BLaER1 (cell line): Measurements from ENCODE around the gene TPM2.

Source experiments
- H3K27ac ChIP-seq: shearing (Covaris generic); formaldehyde crosslinking; 2 replicates; pipeline ENCODE4 v1.8.1; 2022
- H3K27me3 ChIP-seq: shearing (Covaris generic); formaldehyde crosslinking; 2 replicates; pipeline ENCODE4 v1.8.1; 2022
- H3K36me3 ChIP-seq: shearing (Covaris generic); formaldehyde crosslinking; 2 replicates; pipeline ENCODE4 v1.8.1; 2022
- H3K4me1 ChIP-seq: shearing (Covaris generic); formaldehyde crosslinking; 2 replicates; pipeline ENCODE4 v1.8.1; 2022
- H3K4me2 ChIP-seq: shearing (Covaris generic); formaldehyde crosslinking; 2 replicates; pipeline ENCODE4 v1.8.1; 2022
- H3K4me3 ChIP-seq: shearing (Covaris generic); formaldehyde crosslinking; 2 replicates; pipeline ENCODE4 v1.8.1; 2022
- H3K9ac ChIP-seq: shearing (Covaris generic); formaldehyde crosslinking; 2 replicates; pipeline ENCODE4 v1.8.1; 2022
- H3K9me3 ChIP-seq: shearing (Covaris generic); formaldehyde crosslinking; 2 replicates; pipeline ENCODE4 v1.8.1; 2022
- H4K20me1 ChIP-seq: shearing (Covaris generic); formaldehyde crosslinking; 2 replicates; pipeline ENCODE4 v1.8.1; 2022
- Cebpa-rat ChIP-seq: shearing (Covaris generic); IDR thresholded peaks from 2 replicates; pipeline ENCODE4 v1.8.1; 2022

Gene TPM2

GRCh38 chr9:35687306-35687705 lies 2.4 kb downstream of the TPM2 start:
- no peak overlapping the region for H3K9ac ChIP-seq
- H3K27ac ChIP-seq: no peak overlapping the region
- H3K36me3 ChIP-seq: peaks cover 36% of the 10 kb centered on the region
- no peak overlapping the region for H3K4me3 ChIP-seq
- H3K4me1 ChIP-seq: peaks cover 48% of the 10 kb centered on the region
- H3K27me3 ChIP-seq: no peaks in the 10 kb centered on the region
- H4K20me1 ChIP-seq: no peaks in the 10 kb centered on the region
- no peak for TF ChIP-seq Cebpa-rat
- H3K4me2 ChIP-seq: peak overlapping the region; percentile 93
- no peaks in the 10 kb centered on the region for H3K9me3 ChIP-seq

GRCh38 chr9:35686222-35687203 lies 3.2 kb downstream of the TPM2 start:
- no peak for TF ChIP-seq Cebpa-rat
- H3K4me1 ChIP-seq: peaks cover 47% of the 10 kb centered on the region
- no peaks in the 10 kb centered on the region for H3K27me3 ChIP-seq
- H3K4me3 ChIP-seq: no peak overlapping the region
- H4K20me1 ChIP-seq: no peaks in the 10 kb centered on the region
- no peak overlapping the region for H3K9ac ChIP-seq
- H3K36me3 ChIP-seq: peaks cover 43% of the 10 kb centered on the region
- no peaks in the 10 kb centered on the region for H3K9me3 ChIP-seq
- no peak overlapping the region for H3K27ac ChIP-seq
- peak overlapping the region; percentile 93; the same call in 1 of the 2 replicates for H3K4me2 ChIP-seq

- Histone ChIP-seq H3K27ac (no peak overlapping the region), H3K4me2 (no peak overlapping the region), H3K4me1 (peaks cover 41% of the 10 kb centered on the region), H3K9ac (no peak overlapping the region), H3K27me3 (no peaks in the 10 kb centered on the region), H3K9me3 (no peaks in the 10 kb centered on the region), H3K36me3 (peaks cover 43% of the 10 kb centered on the region), H3K4me3 (no peak overlapping the region), H4K20me1 (no peaks in the 10 kb centered on the region)
- no peak for TF ChIP-seq Cebpa-rat
These were observed 4.2 kb downstream of the TPM2 start for GRCh38 chr9:35685506-35685905.

GRCh38 chr9:35684921-35685320 lies 4.8 kb downstream of the TPM2 start:
- H3K36me3 ChIP-seq: peaks cover 43% of the 10 kb centered on the region
- no peaks in the 10 kb centered on the region for H4K20me1 ChIP-seq
- TF ChIP-seq Cebpa-rat: no peak
- no peak overlapping the region for H3K27ac ChIP-seq
- peaks cover 37% of the 10 kb centered on the region for H3K4me1 ChIP-seq
- no peak overlapping the region for H3K4me3 ChIP-seq
- H3K9me3 ChIP-seq: no peaks in the 10 kb centered on the region
- no peak overlapping the region for H3K4me2 ChIP-seq
- no peaks in the 10 kb centered on the region for H3K27me3 ChIP-seq
- no peak overlapping the region for H3K9ac ChIP-seq

GRCh38 chr9:35683323-35683722 lies 6.4 kb downstream of the TPM2 start:
- H3K36me3 ChIP-seq: peaks cover 43% of the 10 kb centered on the region
- H3K4me2 ChIP-seq: no peak overlapping the region
- H3K4me1 ChIP-seq: peaks cover 21% of the 10 kb centered on the region
- H3K9ac ChIP-seq: no peak overlapping the region
- no peak overlapping the region for H3K4me3 ChIP-seq
- no peak overlapping the region for H3K27ac ChIP-seq
- H4K20me1 ChIP-seq: no peaks in the 10 kb centered on the region
- TF ChIP-seq Cebpa-rat: no peak
- no peaks in the 10 kb centered on the region for H3K27me3 ChIP-seq
- no peaks in the 10 kb centered on the region for H3K9me3 ChIP-seq

- Histone ChIP-seq H3K27ac (no peak overlapping the region), H3K36me3 (peaks cover 43% of the 10 kb centered on the region), H3K27me3 (no peaks in the 10 kb centered on the region), H3K4me2 (no peak overlapping the region), H3K4me1 (peaks cover 15% of the 10 kb centered on the region), H3K9ac (no peak overlapping the region), H3K4me3 (no peak overlapping the region), H3K9me3 (no peaks in the 10 kb centered on the region), H4K20me1 (no peaks in the 10 kb centered on the region)
- no peak for TF ChIP-seq Cebpa-rat
These were observed 7.0 kb downstream of the TPM2 start for GRCh38 chr9:35682520-35683315.

- Histone ChIP-seq H3K27me3 (peaks cover under 1% of the 10 kb centered on the region; the same call in 1 of the 2 replicates), H3K36me3 (peaks cover 43% of the 10 kb centered on the region), H4K20me1 (no peaks in the 10 kb centered on the region), H3K9me3 (no peaks in the 10 kb centered on the region), H3K9ac (no peak overlapping the region), H3K4me2 (no peak overlapping the region), H3K27ac (no peak overlapping the region), H3K4me3 (no peak overlapping the region), H3K4me1 (peaks cover 9% of the 10 kb centered on the region)
- no peak for TF ChIP-seq Cebpa-rat
These were observed 7.7 kb downstream of the TPM2 start for GRCh38 chr9:35682051-35682450.

- peaks cover 43% of the 10 kb centered on the region for H3K36me3 ChIP-seq
- no peak overlapping the region for H3K9ac ChIP-seq
- H4K20me1 ChIP-seq: no peaks in the 10 kb centered on the region
- H3K27me3 ChIP-seq: peaks cover 6% of the 10 kb centered on the region
- TF ChIP-seq Cebpa-rat: no peak
- H3K4me1 ChIP-seq: peaks cover 3% of the 10 kb centered on the region; the same call in 1 of the 2 replicates
- H3K9me3 ChIP-seq: no peaks in the 10 kb centered on the region
- H3K27ac ChIP-seq: no peak overlapping the region
- no peak overlapping the region for H3K4me2 ChIP-seq
- no peak overlapping the region for H3K4me3 ChIP-seq
These were observed 8.3 kb downstream of the TPM2 start for GRCh38 chr9:35681341-35682002.

GRCh38 chr9:35680331-35681105 lies 9.2 kb downstream of the TPM2 start:
- H3K9me3 ChIP-seq: no peaks in the 10 kb centered on the region
- 0 out of 2 replicates have a peak, but pooled peaks cover 5% of the 10 kb centered on the region for H3K4me1 ChIP-seq
- H3K4me2 ChIP-seq: no peak overlapping the region
- peaks cover 39% of the 10 kb centered on the region for H3K36me3 ChIP-seq
- H3K27me3 ChIP-seq: peaks cover 16% of the 10 kb centered on the region
- H3K27ac ChIP-seq: no peak overlapping the region
- H4K20me1 ChIP-seq: no peaks in the 10 kb centered on the region
- no peak overlapping the region for H3K9ac ChIP-seq
- no peak overlapping the region for H3K4me3 ChIP-seq
- TF ChIP-seq Cebpa-rat: no peak
